GM12878 (cell line): ENCODE measurements around the gene SYNM. TPM values are rescaled to one million over a fixed set of nuclear protein-coding genes. Genes with fewer than 3 reads are reported as not detected.

Experiments used
- ATAC-seq: fragments of 200-7000 bp; cut with Tn5 transposase; 3 replicates; pipeline ENCODE4 v1.9.1; 2020; ENCODE audit warnings: mild to moderate bottlenecking, moderate library complexity
- BruUV-seq: library from RNA; stranded (reverse); fragments of 400-500 nt; replicated peaks from 2 replicates; lab custom pipeline; 2021; lab: Mats Ljungman, UMichigan
- CTCF ChIA-PET: fragments of 300-600 bp; sonication (Branson Sonifier 250); formaldehyde crosslinking; extraction: SDS; loops from one replicate; lab custom pipeline; 2021; ENCODE audit warnings: inconsistent platforms; lab: Yijun Ruan, JAX
- POLR2A ChIA-PET: fragments of 350-600 bp; formaldehyde crosslinking; extraction: SDS; loops from one replicate; lab custom pipeline; 2021; ENCODE audit warnings: inconsistent platforms; lab: Charles Lee
- RAD21 ChIA-PET: fragments of 300-600 bp; sonication (Branson Sonifier 250); formaldehyde crosslinking; loops from one replicate; lab custom pipeline; 2023; ENCODE audit warnings: antibody characterized with exemption; ENCODE audit not compliant: unreplicated experiment; lab: Charles Lee
- SMC1A ChIA-PET: fragments of 300-600 bp; sonication (Branson Sonifier 250); formaldehyde crosslinking; loops from one replicate; lab custom pipeline; 2023; ENCODE audit not compliant: unreplicated experiment, uncharacterized antibody; lab: Charles Lee
- DNase-seq: peaks from one replicate; pipeline ENCODE4 v3.0.0-alpha.2; 2011; ENCODE audit warnings: low read depth, low spot score
- FAIRE-seq: peaks from 3 replicates; lab custom pipeline; 2011; peaks lifted over from hg19 to GRCh38; lab: Jason Lieb, UNC
- H2AFZ ChIP-seq: 2 replicates; pipeline ENCODE4 v1.6.0; 2011; ENCODE audit warnings: low read depth, low read length, control low read depth; ENCODE audit not compliant: control insufficient read depth
- H3K27ac ChIP-seq: 2 replicates; pipeline ENCODE4 v1.5.1; 2011; ENCODE audit warnings: control low read depth; ENCODE audit not compliant: control insufficient read depth, insufficient read depth
- H3K27me3 ChIP-seq, 2 experiments: replicated peaks in 1 of 2; 2 replicates each; pipeline versions ENCODE4 v1.6.0 to v1.6.1; 2011; ENCODE audit warnings: low read length in 1 of 2; ENCODE audit not compliant: control insufficient read depth in 2 of 2, insufficient read depth in 2 of 2
- H3K36me3 ChIP-seq, 2 experiments: 2 replicates each; pipeline ENCODE4 v1.5.1; 2011; ENCODE audit warnings: low read length in 1 of 2; ENCODE audit not compliant: control insufficient read depth in 2 of 2, insufficient read depth in 2 of 2
- H3K4me1 ChIP-seq: 2 replicates; pipeline ENCODE4 v1.6.1; 2011; ENCODE audit warnings: mild to moderate bottlenecking, low read length, moderate library complexity, mixed read lengths; ENCODE audit not compliant: control insufficient read depth, insufficient read depth
- H3K4me2 ChIP-seq: 2 replicates; pipeline ENCODE4 v1.6.0; 2011; ENCODE audit warnings: control low read depth; ENCODE audit not compliant: control insufficient read depth, insufficient read depth
- H3K4me3 ChIP-seq: fragments of 200-600 bp; sonication (generic); 2 replicates; pipeline ENCODE4 v1.5.1; 2016
- H3K79me2 ChIP-seq: 2 replicates; pipeline ENCODE4 v1.6.0; 2011; ENCODE audit warnings: low read length; ENCODE audit not compliant: control insufficient read depth, insufficient read depth
- H3K9ac ChIP-seq: 2 replicates; pipeline ENCODE4 v1.8.0; 2011; ENCODE audit warnings: low read length, control low read depth, mixed read lengths; ENCODE audit not compliant: control insufficient read depth, insufficient read depth
- H3K9me3 ChIP-seq: replicated peaks from 3 replicates; pipeline ENCODE4 v1.5.1; 2011; ENCODE audit warnings: mild to moderate bottlenecking, low read length; ENCODE audit not compliant: control insufficient read depth, insufficient read depth
- H4K20me1 ChIP-seq: 2 replicates; pipeline ENCODE4 v1.6.0; 2011; ENCODE audit not compliant: control insufficient read depth, insufficient read depth
- ETV6 ChIP-seq, 2 experiments: fragments of 450-650 bp in 1 of 2; IDR thresholded peaks in 1 of 2; conservative IDR thresholded peaks in 1 of 2; 2 replicates each; pipeline ENCODE4 v1.6.1; 2014; ENCODE audit warnings: antibody characterized with exemption in 1 of 2, borderline replicate concordance in 1 of 2, low read depth in 1 of 2, mild to moderate bottlenecking in 1 of 2, moderate library complexity in 1 of 2
- HCFC1 ChIP-seq: fragments of 150-350 bp; IDR thresholded peaks from 2 replicates; pipeline ENCODE4 v1.6.1; 2014; ENCODE audit warnings: low read length
- IKZF2 ChIP-seq, 2 experiments: fragments of 450-650 bp; IDR thresholded peaks; 2 replicates each; pipeline ENCODE4 v1.6.1; 2017; ENCODE audit warnings: mild to moderate bottlenecking in 2 of 2, moderate library complexity in 2 of 2
- NRF1 ChIP-seq: conservative IDR thresholded peaks from 2 replicates; pipeline ENCODE4 v1.6.1; 2011; ENCODE audit warnings: mild to moderate bottlenecking, low read depth, low read length, improper control_type of control experiment
- ZZZ3 ChIP-seq: IDR thresholded peaks from 2 replicates; pipeline ENCODE4 v1.6.1; 2011; ENCODE audit warnings: low read depth; ENCODE audit not compliant: control insufficient read depth, insufficient read length
- WGBS: methylation state at CpG from one replicate; pipeline ENCODE4 v1.1.6; 2016; ENCODE audit warnings: low lambda C conversion rate; ENCODE audit not compliant: insufficient replicate concordance, insufficient coverage; ENCODE audit errors: missing lambda C conversion rate; 5-methylcytosine and 5-hydroxymethylcytosine counted together
- in situ Hi-C: fragments of 300-500 bp; cut with MboI; formaldehyde crosslinking; loops from 9 replicates; pipeline ENCODE4 v1.14.3; 2018; ENCODE audit warnings: mixed read lengths
- intact Hi-C: fragments of 100-400 bp; cut with micrococcal nuclease; formaldehyde crosslinking; loops from one replicate; pipeline ENCODE4 v1.14.2; 2022; ENCODE audit not compliant: unreplicated experiment
- polyA plus RNA-seq, 11 experiments: library from polyadenylated mRNA; depleted of rRNA in 4 of 11; unstranded in 6 of 11; stranded (reverse) in 5 of 11; fragments of >200 nt; fragmentation: Nextera tagmentation in 4 of 11; fragmentation: Illumina TruSeq in 1 of 11; extraction: Ambion mirVana in 4 of 11; extraction: Trizol in 1 of 11; gene quantifications; 1 replicate in 1 of 11; 2 replicates in 10 of 11; pipeline versions ENCODE4 v1.2.1 to v1.2.3, GENCODE V29; 2011 to 2016; ENCODE audit warnings: inconsistent platforms in 2 of 11, missing spikeins in 2 of 11, low read depth in 1 of 11
- total RNA-seq, 4 experiments: library from RNA; depleted of rRNA in 3 of 4; stranded (reverse); fragments of >200 nt in 3 of 4; fragmentation: Illumina TruSeq in 1 of 4; extraction: Trizol in 1 of 4; gene quantifications; 2 replicates each; pipeline versions ENCODE4 v1.2.1 to v1.2.3, GENCODE V29; 2013 to 2021
- TF ChIP-seq, protein P1 (sequence below): IDR thresholded peaks from 2 replicates; pipeline ENCODE4 v1.6.1; 2012; ENCODE audit warnings: low read depth, low read length, improper control_type of control experiment
- TF ChIP-seq, protein P2 (sequence below): fragments of 450-650 bp; conservative IDR thresholded peaks from 2 replicates; pipeline ENCODE4 v1.6.1; 2017; ENCODE audit warnings: mild to moderate bottlenecking, moderate library complexity
- TF ChIP-seq, protein P3 (sequence below): IDR thresholded peaks from 2 replicates; pipeline ENCODE4 v1.6.1; 2011; ENCODE audit warnings: borderline replicate concordance, low read depth, mild to moderate bottlenecking, moderate library complexity, mixed read lengths, low read length; ENCODE audit not compliant: insufficient read depth; ENCODE audit errors: extremely low read length
- TF ChIP-seq, protein P4 (sequence below): fragments of 450-650 bp; IDR thresholded peaks from 2 replicates; pipeline ENCODE4 v1.6.1; 2017; ENCODE audit warnings: mild to moderate bottlenecking, moderate library complexity
- TF ChIP-seq, protein P5 (sequence below): IDR thresholded peaks from 2 replicates; pipeline ENCODE4 v1.6.1; 2012; ENCODE audit warnings: improper control_type of control experiment, low read depth, low read length; ENCODE audit not compliant: insufficient replicate concordance

The SYNM gene
- total and polyA plus RNA-seq, 10 of the 15 experiments (the other 5 are each of a cell fraction or from before 2014, with no cell fraction given), result 0.05 to 1.1 (median 0.89) TPM; not detected in 1

DNA sequence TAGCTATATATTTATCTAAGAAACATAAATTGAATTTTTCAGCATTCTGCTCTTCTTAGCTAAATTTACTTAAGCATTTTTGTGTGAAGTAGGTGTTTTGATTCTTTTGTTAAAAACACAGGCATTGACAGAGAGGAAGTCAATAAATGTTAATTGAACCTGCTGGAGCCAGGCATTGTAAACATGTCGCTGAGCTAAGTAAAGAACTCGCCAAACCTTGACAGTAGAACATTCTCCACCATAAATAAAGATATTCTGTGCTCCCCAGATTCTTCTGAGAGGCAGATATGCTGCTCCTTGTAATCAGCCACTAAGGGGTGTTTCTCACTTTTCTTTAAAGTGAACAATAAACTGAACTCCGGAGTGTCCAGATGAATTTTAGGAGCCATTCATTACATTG, 38.4 kb downstream of the SYNM start:
- 72% methylated on average over 3 of the region's 3 CpGs for WGBS
- no peak overlapping the region for H3K27ac ChIP-seq
- ChIA-PET POLR2A (no interaction called here), CTCF (interaction anchor here (0.9 to 2.2 kb wide), 3 partner anchors 12 to 67 kb away, joined by 3 to 4 read pairs (median 3); no protein-coding TSS in a partner anchor)
- no TSS peak for BruUV-seq
- no peak overlapping the region for H3K9ac ChIP-seq
- intact Hi-C loops, result no loop called here
- no peaks in the 10 kb centered on the region for H3K27me3 ChIP-seq
- FAIRE-seq, result no peak
- H2AFZ ChIP-seq, result no peak overlapping the region
- H3K36me3 ChIP-seq, result no peaks in the 10 kb centered on the region
- no peaks in the 10 kb centered on the region for H3K9me3 ChIP-seq
- ATAC-seq, result no peak
- H3K4me1 ChIP-seq, result no peaks in the 10 kb centered on the region
- no peaks in the 10 kb centered on the region for H4K20me1 ChIP-seq
- DNase-seq, result no peak
- H3K4me2 ChIP-seq, result no peak overlapping the region
- TF ChIP-seq ZZZ3, result no peak
- TF ChIP-seq ETV6 (conservative IDR thresholded peaks at IDR 0.05 in 1 of 2, IDR thresholded peaks at IDR 0.05 in 1 of 2; ENCODE audit: borderline replicate concordance in 1 of 2, low read depth in 1 of 2), result no peak
- TF ChIP-seq, protein P1, sequence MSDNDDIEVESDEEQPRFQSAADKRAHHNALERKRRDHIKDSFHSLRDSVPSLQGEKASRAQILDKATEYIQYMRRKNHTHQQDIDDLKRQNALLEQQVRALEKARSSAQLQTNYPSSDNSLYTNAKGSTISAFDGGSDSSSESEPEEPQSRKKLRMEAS, result no peak
- TF ChIP-seq, protein P2, sequence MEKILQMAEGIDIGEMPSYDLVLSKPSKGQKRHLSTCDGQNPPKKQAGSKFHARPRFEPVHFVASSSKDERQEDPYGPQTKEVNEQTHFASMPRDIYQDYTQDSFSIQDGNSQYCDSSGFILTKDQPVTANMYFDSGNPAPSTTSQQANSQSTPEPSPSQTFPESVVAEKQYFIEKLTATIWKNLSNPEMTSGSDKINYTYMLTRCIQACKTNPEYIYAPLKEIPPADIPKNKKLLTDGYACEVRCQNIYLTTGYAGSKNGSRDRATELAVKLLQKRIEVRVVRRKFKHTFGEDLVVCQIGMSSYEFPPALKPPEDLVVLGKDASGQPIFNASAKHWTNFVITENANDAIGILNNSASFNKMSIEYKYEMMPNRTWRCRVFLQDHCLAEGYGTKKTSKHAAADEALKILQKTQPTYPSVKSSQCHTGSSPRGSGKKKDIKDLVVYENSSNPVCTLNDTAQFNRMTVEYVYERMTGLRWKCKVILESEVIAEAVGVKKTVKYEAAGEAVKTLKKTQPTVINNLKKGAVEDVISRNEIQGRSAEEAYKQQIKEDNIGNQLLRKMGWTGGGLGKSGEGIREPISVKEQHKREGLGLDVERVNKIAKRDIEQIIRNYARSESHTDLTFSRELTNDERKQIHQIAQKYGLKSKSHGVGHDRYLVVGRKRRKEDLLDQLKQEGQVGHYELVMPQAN, result no peak
- no peak for TF ChIP-seq HCFC1
- TF ChIP-seq, protein P3, sequence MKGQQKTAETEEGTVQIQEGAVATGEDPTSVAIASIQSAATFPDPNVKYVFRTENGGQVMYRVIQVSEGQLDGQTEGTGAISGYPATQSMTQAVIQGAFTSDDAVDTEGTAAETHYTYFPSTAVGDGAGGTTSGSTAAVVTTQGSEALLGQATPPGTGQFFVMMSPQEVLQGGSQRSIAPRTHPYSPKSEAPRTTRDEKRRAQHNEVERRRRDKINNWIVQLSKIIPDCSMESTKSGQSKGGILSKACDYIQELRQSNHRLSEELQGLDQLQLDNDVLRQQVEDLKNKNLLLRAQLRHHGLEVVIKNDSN, result no peak
- TF ChIP-seq, protein P4, sequence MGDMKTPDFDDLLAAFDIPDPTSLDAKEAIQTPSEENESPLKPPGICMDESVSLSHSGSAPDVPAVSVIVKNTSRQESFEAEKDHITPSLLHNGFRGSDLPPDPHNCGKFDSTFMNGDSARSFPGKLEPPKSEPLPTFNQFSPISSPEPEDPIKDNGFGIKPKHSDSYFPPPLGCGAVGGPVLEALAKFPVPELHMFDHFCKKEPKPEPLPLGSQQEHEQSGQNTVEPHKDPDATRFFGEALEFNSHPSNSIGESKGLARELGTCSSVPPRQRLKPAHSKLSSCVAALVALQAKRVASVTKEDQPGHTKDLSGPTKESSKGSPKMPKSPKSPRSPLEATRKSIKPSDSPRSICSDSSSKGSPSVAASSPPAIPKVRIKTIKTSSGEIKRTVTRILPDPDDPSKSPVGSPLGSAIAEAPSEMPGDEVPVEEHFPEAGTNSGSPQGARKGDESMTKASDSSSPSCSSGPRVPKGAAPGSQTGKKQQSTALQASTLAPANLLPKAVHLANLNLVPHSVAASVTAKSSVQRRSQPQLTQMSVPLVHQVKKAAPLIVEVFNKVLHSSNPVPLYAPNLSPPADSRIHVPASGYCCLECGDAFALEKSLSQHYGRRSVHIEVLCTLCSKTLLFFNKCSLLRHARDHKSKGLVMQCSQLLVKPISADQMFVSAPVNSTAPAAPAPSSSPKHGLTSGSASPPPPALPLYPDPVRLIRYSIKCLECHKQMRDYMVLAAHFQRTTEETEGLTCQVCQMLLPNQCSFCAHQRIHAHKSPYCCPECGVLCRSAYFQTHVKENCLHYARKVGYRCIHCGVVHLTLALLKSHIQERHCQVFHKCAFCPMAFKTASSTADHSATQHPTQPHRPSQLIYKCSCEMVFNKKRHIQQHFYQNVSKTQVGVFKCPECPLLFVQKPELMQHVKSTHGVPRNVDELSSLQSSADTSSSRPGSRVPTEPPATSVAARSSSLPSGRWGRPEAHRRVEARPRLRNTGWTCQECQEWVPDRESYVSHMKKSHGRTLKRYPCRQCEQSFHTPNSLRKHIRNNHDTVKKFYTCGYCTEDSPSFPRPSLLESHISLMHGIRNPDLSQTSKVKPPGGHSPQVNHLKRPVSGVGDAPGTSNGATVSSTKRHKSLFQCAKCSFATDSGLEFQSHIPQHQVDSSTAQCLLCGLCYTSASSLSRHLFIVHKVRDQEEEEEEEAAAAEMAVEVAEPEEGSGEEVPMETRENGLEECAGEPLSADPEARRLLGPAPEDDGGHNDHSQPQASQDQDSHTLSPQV, result no peak
- TF ChIP-seq NRF1, result no peak
- TF ChIP-seq, protein P5, sequence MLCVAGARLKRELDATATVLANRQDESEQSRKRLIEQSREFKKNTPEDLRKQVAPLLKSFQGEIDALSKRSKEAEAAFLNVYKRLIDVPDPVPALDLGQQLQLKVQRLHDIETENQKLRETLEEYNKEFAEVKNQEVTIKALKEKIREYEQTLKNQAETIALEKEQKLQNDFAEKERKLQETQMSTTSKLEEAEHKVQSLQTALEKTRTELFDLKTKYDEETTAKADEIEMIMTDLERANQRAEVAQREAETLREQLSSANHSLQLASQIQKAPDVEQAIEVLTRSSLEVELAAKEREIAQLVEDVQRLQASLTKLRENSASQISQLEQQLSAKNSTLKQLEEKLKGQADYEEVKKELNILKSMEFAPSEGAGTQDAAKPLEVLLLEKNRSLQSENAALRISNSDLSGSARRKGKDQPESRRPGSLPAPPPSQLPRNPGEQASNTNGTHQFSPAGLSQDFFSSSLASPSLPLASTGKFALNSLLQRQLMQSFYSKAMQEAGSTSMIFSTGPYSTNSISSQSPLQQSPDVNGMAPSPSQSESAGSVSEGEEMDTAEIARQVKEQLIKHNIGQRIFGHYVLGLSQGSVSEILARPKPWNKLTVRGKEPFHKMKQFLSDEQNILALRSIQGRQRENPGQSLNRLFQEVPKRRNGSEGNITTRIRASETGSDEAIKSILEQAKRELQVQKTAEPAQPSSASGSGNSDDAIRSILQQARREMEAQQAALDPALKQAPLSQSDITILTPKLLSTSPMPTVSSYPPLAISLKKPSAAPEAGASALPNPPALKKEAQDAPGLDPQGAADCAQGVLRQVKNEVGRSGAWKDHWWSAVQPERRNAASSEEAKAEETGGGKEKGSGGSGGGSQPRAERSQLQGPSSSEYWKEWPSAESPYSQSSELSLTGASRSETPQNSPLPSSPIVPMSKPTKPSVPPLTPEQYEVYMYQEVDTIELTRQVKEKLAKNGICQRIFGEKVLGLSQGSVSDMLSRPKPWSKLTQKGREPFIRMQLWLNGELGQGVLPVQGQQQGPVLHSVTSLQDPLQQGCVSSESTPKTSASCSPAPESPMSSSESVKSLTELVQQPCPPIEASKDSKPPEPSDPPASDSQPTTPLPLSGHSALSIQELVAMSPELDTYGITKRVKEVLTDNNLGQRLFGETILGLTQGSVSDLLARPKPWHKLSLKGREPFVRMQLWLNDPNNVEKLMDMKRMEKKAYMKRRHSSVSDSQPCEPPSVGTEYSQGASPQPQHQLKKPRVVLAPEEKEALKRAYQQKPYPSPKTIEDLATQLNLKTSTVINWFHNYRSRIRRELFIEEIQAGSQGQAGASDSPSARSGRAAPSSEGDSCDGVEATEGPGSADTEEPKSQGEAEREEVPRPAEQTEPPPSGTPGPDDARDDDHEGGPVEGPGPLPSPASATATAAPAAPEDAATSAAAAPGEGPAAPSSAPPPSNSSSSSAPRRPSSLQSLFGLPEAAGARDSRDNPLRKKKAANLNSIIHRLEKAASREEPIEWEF, result no peak
- no peak for TF ChIP-seq IKZF2 (IDR thresholded peaks at IDR 0.05)
- TF ChIP-seq, all 136 proteins: peak for 0
- ChIA-PET SMC1A (interaction anchor here (1.1 to 2.2 kb wide), 6 partner anchors 13 to 61 kb away, joined by 3 to 4 read pairs (median 4); no protein-coding TSS in a partner anchor), RAD21 (no interaction called here)
- no peaks in the 10 kb centered on the region for H3K79me2 ChIP-seq
- H3K4me3 ChIP-seq, result no peak overlapping the region
- in situ Hi-C loops, result no loop called here
